GM18951 (cell line): ENCODE measurements around the gene ELN.

Experiments
- POLR2A ChIP-seq: IDR thresholded peaks from 4 replicates; pipeline ENCODE4 v1.6.1; 2011; ENCODE audit warnings: mild to moderate bottlenecking; ENCODE audit not compliant: insufficient read length, insufficient read depth; ENCODE audit errors: extremely low read depth
- in situ Hi-C: fragments of 300-500 bp; cut with MboI; formaldehyde crosslinking; loops from one replicate; pipeline ENCODE4 v1.12.0; 2022; ENCODE audit warnings: low sequenced_read_pairs, mixed read lengths, inconsistent platforms; ENCODE audit not compliant: unreplicated experiment

The ELN gene

DNA sequence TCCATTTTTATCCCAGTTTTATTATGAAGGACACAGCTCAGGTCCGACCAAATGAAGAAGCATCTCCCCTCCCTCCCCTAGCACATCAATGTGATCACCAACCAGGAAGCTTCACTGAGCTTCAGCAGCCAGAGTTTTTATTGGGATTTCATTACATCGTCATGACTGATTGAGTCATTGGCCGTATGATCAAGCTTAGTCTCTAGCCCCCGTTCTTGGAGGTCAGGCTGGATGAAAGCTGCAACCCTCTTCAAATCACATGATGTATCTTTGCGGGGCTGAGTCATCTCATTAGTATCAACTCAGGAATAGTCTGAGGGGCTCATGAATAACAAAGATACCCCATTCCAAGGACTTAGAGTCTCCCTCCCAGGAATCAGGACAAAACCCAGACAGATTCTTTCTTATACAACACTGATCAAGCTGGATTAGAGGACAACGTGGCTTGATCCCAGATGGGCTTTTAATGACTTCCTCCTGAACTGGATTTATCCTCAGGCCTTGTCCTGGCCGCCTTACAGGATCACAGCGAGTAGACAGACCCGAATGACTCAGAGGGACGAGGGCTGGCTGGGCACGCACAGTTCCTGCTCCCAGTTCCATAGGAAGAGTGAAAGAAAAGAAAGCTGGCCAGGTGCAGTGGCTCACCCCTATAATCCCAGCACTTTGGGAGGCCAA is 70.1 kb downstream of the ELN start:
- in situ Hi-C loops = no loop called here
- no peak for TF ChIP-seq POLR2A

DNA sequence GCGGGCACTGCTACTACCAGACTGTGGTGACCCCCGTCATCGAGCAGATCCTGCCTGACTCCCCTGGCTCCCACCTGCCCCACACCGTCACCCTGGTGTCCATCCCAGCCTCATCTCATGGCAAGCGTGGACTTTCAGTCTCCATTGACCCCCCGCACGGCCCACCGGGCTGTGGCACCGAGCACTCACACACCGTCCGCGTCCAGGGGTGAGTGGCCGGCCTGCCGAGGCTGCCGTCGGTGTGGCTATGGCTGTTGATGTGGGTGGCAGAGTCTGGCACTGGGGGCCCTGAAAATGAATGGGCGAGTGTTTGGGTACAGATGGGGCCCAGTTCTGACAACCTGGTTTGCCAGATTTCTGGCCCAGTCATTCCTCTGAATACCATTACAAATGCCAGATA is 71.1 kb downstream of the ELN start:
- in situ Hi-C loops = no loop called here
- no peak for TF ChIP-seq POLR2A

DNA sequence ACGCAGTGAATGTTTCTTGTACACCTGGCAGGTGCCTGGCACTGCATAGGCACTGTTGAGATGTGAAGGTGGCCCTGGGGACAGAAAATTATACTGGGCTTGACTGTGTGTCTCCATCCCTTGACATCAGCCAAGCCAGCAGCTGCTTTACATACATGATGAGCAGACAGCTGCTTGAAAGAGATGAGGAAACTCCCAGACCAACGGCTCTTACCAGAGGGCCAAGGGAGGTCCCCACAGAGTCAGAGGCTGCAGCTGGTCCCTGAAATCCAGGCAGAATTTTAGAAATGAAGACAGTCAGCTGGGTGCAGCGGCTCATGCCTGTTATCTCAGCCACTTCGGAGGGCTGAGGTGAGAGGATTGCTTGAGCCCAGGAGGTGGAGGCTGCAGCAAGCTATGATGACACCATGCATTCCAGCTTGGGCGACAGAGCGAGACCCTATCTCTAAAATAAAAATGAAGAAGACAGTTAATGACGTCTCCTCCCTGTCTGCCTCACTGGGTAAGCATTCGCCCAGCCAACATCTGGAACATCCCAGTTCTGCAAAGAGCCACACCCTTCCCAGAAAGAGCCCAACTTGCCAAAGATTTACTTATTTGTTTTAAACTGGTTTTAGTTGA is 73.2 kb downstream of the ELN start:
- no peak for TF ChIP-seq POLR2A
- in situ Hi-C loops = no loop called here

DNA sequence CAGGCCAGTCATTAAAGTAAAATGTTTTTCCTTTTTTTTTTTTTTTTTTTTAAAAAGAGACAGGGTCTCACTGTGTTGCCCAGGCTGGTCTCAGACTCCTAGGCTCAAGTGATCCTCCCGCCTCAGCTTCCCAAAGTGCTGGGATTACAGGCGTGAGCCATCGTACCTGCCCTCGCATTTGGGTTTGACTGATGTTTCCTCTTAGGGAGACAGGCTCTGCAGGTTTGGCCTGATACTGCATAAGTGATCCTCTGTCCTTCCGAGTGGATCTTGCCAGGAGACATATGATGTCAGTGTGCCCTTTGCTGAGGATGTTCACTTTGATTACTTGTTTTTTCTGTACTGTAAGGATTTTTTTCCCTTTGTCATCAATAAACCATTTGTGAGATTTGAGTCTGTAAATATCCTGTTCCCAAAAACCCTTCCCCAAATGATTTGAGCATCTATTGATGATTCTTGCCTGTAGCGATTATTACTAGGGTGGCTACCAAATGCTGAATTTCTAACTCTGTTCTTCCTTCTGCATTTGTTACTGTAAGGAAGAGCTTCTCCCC is 75.3 kb downstream of the ELN start:
- TF ChIP-seq POLR2A = no peak
- in situ Hi-C loops = no loop called here

DNA sequence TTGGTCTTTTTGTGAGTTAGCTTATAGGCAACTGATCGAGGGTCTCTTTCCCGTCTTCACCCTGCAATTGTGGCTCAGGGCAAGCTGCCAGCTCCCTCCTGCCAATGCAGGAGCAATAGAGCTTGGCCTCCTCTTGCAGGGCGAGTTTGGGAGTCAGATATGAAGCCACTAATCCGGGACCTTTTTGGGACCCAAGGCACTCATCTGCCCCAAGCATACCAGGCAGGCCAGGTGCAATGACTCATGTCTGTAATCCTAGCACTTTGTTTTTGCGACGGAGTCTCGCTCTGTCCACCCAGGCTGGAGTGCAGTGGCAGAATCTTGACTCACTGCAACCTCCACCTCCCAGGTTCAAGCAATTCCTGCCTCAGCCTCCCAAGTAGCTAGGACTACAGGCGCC is 76.7 kb downstream of the ELN start:
- in situ Hi-C loops = no loop called here
- TF ChIP-seq POLR2A = no peak

DNA sequence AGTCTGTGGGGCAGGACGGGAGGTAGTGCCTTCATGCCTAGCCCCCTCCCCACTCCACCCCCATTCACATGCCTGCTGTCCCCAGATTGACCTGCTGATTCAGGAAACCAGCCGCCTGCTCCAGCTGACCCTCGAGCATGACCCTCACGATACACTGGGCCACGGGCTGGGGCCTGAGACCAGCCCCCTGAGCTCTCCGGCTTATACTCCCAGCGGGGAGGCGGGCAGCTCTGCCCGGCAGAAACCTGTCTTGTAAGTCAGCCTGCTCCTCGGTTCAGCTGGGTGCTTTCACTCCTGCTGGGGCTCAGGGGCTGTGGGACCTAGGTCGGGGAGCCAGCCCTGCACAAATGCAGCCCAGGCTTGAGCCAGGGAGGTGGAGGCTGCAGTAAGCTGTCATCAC is 78.0 kb downstream of the ELN start:
- in situ Hi-C loops = no loop called here
- no peak for TF ChIP-seq POLR2A

DNA sequence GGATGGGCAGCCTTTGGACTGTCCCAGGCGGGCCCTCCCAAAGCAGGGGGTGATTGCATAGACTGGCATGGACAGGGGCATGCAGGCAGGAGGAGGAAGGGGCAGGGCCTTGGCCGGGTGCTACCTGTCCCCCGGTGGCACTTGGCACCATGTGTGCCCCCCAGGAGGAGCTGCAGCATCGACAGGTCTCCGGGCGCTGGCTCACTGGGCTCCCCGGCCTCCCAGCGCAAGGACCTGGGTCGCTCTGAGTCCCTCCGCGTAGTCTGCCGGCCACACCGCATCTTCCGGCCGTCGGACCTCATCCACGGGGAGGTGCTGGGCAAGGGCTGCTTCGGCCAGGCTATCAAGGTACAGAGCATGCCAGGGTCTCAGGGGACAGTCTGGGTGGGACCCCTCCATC is 78.9 kb downstream of the ELN start:
- no peak for TF ChIP-seq POLR2A
- in situ Hi-C loops = no loop called here

DNA sequence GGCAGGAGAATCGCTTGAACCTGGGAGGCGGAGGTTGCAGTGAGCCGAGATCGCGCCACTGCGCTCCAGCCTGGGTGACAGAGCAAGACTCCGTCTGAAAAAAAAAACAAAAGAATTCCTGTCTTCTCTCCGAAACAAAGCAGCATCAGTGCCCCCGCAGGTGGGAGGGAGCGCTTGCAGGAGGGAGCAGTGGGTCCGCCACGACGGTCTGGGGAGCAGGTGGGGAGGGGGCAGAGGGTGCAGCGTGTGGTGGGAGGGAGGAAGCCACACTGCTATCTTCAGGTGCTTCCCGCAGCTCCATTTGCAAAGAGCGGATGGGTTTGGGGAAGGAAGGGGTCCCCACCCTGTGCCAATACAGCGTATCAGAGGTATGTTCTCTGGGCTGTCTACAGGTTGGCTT is 87.4 kb downstream of the ELN start:
- no peak for TF ChIP-seq POLR2A
- in situ Hi-C loops = no loop called here

DNA sequence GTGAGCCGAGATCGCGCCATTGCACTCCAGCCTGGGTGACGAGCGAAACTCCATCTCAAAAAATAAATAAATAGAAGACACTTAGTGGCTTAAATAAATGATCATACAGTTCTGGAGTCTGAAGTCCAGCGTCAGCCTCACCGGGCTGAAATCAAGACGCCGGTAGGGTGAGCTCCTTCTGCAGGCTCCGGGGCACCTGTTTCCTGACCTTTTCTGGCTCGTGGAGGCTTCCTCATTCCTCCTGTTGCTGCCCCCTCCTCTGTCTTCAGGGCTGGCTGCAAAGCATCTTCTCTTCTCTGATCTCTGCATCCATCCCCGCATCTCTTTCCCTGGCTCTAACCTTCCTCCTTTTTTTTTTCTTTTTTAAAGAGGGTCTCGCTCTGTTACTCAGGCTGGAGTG is 88.4 kb downstream of the ELN start:
- no peak for TF ChIP-seq POLR2A
- in situ Hi-C loops = no loop called here
